ENCODE data around the gene TFRC.
A peak's percentile ranks its signal among the peaks of the same experiment; 100 is the strongest.
"Not testable (repeated sequence)": the region's sequence is repeated elsewhere in the genome, so short reads cannot be mapped to it uniquely, and the experiment has no call there.

TFRC gene

GRCh38 chr3:196048922-196049598 is 32.8 kb downstream of the TFRC start:
- DNase-seq (ENCODE audit: low read depth): no peak

GRCh38 chr3:196047391-196048030 is 34.4 kb downstream of the TFRC start:
- DNase-seq (ENCODE audit: low read depth): no peak

GRCh38 chr3:196044513-196044912 is 37.4 kb downstream of the TFRC start:
- DNase-seq (ENCODE audit: low read depth): no peak

- DNase-seq (ENCODE audit: low read depth): no peak
Measured at GRCh38 chr3:196042673-196043072, 39.2 kb downstream of the TFRC start.

DNA sequence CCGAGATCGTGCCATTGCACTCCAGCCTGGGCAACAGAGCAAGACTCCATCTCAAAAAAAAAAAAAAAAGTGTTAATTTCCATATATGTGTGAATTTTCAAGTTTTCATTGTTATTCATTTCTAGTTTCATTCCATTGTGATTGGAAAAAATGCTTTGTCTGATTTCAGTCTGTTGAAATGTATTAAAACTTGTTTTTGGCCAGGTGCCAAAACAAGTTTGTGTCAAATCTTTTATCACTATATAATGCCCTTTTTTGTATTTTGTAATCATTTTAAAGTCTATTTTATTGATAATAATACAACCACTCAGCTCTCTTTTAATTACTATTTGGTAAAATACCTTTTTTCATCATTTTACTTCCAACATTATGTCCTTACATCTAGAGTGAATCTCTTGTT is 42.5 kb downstream of the TFRC start:
- DNase-seq (ENCODE audit: low read depth): no peak

DNA sequence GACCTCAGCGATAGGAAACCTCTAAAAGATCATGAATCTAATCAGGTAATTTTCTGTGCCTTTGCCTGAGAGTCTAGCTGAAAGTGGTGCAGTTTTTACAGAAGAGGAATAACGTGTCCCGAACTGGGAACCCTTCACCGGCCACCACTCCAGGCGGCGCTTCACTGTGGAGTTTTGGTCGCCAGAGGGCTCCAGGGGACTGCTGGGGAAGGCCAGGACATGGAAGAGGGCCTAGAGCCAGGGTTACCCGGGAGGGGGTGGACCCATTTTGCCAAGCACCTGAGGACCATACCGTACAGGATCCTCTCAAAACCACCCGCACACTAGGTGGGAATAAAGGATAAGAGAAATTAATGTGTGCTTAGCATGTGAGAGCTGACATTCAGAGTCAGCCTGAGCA is 55.8 kb downstream of the TFRC start:
- not testable (repeated sequence) for DNase-seq (ENCODE audit: low read depth)

DNA sequence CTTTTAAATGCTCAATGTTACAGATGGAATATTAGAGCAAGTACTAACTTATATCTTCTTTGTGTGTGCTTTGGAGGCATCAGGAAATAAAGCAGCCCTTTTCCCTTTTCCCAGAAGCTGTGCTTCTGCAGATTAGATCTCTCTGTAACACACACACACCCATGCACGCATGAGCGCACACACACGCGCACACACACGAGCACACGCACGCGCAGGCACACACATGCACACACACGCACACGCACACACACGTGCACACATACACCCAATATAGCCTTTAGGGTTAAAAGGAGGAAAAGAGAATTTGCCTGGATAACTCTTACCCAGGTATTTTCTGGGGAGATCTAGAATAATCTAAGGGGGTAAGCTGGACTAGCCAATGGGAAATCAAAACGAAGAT is 56.9 kb downstream of the TFRC start:
- no peak for DNase-seq (ENCODE audit: low read depth)

- DNase-seq (ENCODE audit: low read depth): no peak
Measured at GRCh38 chr3:196023947-196024346, 57.9 kb downstream of the TFRC start.

GRCh38 chr3:196022499-196022878 is 59.4 kb downstream of the TFRC start:
- not testable (repeated sequence) for DNase-seq (ENCODE audit: low read depth)

- DNase-seq (ENCODE audit: low read depth): no peak
Measured at GRCh38 chr3:196020373-196020772, 61.5 kb downstream of the TFRC start.

DNA sequence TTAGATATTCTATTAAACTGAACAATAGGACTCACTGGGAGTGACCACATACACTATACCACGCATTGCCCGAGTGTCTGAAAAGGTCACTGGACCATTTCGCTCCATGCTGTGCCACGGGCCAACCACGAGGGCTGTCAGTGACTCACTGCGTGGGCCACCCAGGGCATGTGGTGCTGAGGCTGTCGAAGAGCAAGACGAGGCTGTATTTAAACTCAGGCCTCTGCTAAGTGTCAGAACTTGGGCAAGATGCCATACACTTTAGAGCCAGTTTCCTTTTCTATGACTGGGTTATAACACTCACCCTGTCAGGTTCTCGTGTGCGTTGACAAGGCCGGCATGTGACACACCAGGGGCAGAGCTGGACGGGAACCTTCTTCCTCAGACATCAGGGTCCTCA is 62.3 kb downstream of the TFRC start:
- DNase-seq (ENCODE audit: low read depth): peak; percentile 36

GRCh38 chr3:196018159-196018558 is 63.7 kb downstream of the TFRC start:
- DNase-seq (ENCODE audit: low read depth): not testable (repeated sequence)

GRCh38 chr3:196016485-196016884 is 65.4 kb downstream of the TFRC start:
- peak; percentile 79 for DNase-seq (ENCODE audit: low read depth)

DNA sequence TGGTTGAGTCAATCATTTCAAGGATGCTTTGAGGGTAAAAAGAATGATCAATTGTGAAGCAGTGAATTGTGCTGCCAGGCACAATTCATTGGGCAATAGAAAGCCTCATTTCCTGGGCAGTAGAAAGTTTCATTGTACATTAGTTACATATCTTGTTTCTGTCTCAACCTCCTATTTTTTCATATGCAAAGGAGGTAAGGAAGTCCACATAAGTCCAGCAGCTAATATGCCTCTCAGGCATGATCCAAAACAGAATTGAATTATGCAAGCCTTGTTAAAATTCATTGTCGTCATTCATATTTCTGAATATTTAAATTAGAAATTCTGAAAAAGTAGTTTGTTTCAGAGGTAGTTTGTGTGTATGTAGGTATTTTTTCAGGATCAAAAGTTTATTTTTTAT is 65.8 kb downstream of the TFRC start:
- peak; percentile 27 for DNase-seq (ENCODE audit: low read depth)

DNA sequence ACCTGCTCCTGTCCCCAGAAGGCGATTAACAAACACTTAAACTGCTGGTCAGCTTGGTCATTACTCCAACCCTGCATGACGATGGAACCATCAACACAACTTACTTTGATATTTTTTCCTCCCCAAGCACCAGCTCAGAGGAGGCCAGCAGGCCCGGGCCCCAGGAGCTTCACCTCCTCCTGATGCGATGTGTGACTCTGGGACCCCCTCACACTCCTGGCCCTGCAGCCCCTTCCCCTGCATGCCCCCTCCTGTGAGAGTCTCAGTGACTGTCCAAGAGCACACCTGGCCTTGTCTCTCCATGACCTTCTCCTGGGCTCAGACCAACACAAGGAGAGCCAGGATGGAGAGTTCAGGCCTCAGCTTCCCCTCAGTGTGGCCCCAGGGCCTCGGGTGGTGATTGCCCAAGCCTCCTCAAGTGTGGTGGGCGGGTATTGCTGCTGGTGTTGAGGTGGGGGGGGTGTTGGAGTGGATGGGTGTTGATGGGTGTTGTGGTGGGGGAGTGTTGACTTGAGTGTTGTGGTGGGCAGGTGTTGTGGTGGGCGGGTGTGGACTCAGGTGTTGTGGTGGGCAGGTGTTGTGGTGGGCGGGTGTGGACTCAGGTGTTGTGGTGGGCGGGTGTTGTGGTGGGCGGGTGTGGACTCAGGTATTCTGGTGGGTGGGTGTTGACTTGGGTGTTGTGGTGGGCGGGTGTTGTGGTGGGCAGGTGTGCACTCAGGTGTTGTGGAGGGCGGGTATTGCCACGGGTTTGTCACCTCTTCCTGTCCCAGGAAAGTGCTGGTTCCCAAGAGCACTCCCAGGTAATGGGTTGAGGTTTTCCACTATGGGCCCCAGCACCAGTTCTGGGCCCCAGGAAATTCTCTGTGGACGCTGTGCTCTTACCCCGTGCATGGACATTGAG is 68.1 kb downstream of the TFRC start:
- DNase-seq (ENCODE audit: low read depth): no peak

DNA sequence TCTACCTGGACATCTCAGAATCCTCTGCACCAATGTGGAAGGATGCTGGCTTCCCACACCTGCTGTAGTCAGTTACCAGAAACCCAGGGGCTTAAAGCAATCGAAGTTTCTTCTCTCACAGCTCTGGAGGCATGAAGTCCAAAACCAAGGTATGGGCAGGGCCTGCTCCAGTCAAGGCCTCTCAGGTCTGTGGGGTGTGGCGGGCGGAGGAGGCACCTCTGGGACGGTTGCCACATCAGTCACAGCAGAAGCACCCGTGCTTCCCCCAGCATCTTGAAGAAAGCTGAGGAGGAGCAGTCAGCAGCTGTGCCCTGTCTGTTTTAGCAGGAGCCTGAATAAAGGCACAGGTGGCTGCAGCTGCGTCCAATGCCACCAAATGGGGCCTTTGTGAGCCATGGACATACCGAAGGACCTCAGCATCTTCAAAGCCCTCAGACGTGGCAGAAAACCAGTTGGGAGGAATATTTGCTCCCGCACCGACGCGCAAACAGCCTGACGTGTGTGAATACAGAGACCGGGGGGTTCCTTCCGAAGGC is 68.9 kb downstream of the TFRC start:
- DNase-seq (ENCODE audit: low read depth): no peak

DNA sequence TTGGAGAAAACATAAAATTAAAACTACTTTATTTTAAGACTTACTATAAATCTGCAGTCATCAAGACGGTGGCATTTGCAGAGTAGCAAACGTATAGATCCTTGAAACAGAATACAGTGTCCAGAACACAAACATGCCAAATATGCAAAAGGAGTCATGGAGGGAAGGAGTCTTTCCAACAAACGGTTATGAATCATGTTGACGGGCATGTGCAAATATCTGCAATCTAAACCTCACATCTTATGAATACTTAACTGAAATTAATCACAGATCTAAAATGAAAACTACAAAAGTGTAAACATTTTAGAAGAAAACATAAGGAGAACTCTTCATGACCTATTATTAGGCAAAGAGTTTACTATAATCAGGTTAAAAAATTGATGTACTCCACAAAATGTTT is 69.4 kb downstream of the TFRC start:
- DNase-seq (ENCODE audit: low read depth): peak; percentile 42

DNA sequence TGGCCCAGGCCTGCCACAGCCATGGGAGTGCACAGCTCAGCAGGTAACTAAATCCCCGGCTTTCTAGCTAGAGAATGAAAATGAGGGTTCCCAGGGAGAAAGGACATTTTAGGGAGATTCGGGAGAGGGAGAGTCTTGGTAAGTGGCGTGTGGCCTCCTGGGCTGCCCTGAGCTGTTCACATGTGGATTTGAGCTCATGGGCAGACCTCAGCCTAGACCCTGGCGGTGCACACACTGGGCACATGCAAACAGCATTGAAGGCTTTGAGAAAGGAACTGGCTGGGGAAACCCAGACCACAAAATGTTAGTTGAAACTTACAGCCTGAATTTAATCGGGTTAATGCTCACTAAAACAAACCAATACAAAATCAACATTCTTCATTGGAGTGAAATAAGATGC is 72.4 kb downstream of the TFRC start:
- no peak for DNase-seq (ENCODE audit: low read depth)

- no peak for DNase-seq (ENCODE audit: low read depth)
Measured at GRCh38 chr3:196008929-196009328, 73.0 kb downstream of the TFRC start.

DNA sequence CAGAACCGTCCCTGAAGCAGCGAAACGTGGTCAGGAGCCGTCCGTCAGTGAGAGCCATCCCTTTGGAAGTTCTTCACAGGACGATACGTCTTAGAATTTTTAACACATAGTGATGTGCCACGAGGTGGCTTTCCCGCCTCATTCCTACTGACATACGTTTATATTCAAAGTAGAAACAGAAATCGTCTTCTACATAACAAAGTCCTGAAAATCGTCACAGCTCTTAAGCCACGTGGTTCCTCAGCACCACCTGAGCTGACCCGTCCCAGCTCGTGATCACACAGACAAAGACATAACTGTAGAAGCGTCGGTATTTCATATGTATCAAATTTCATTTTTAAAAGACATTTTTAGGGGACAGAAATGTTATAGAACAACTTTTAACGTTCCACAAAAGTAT is 73.5 kb downstream of the TFRC start:
- no peak for DNase-seq (ENCODE audit: low read depth)

DNA sequence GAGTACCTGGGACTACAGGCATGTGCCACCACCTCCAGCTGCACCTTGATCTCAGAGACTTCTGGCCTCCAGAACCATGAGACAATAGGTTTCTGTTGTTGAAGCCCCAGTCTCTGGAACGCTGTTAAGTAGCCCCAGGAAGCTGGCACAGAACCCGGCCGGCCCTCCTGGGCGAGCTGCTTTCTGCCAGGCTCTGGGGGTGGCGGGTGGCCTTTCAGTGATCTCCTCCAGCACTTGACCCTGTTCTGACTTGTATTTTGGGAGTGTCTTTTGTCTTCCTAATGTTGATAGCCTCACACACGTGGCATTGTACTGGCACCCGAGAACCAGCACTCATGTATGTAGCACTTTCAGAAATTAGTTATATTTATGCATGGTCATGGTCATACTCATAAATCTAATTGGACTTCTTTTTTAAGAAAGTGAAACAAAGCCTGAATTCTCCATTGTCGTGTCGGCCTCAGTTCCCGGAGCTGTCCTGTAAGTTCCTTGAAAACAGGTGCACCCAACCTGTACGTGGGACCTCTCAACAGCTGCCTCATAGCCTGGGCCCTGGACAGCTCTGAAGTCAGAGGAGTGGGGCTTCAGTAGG is 74.0 kb downstream of the TFRC start:
- DNase-seq (ENCODE audit: low read depth): no peak

DNA sequence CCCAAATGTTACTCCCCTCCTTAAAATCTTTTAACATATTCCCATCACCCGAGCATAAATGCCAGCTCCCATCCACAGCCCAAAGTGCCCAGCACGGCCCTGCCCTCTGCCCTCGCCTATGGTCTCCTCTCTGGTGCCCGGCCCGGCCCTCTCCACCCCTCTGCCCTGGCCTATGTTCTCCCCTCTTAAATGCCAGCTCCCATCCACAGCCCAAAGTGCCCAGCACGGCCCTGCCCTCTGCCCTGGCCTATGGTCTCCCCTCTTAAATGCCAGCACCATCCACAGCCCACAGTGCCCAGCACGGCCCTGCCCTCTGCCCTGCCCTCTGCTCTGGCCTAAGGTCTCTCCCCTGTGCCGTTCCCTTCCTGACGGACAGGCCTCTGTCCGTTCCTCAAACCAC is 76.6 kb downstream of the TFRC start:
- DNase-seq (ENCODE audit: low read depth): not testable (repeated sequence)

Data from amniotic epithelial cell (primary cell).